ENCODE data around the gene RENBP.

Gene RENBP

GRCh38 chrX:153919281-153919680, 25.2 kb downstream of the RENBP start:
- no peak for DNase-seq (ENCODE audit: low read depth)

DNA sequence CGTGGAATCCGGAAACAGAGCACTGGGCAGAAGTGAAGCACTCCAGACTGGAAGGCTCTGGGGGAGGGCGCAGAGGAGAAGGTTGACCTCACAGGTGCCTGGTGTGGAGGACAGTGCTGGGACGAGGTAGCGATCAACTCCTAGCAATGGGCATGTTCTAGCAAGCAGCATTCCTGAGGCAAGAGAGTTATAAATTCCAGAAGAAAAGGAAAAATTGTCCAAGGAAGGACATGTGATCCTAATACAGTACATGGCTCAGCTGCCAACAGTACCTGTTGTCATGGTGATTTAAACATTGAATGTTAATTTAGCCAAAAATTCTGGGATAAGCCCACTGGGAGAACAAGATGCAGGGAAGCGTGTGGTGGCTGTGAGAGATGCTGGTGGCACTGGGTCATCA, 26.6 kb downstream of the RENBP start:
- DNase-seq (ENCODE audit: low read depth): no peak

- DNase-seq (ENCODE audit: low read depth): no peak
These were observed 30.7 kb downstream of the RENBP start for GRCh38 chrX:153913701-153914100.

GRCh38 chrX:153913211-153913610, 31.2 kb downstream of the RENBP start:
- no peak for DNase-seq (ENCODE audit: low read depth)

- no peak for DNase-seq (ENCODE audit: low read depth)
These were observed 32.6 kb downstream of the RENBP start for GRCh38 chrX:153911798-153912197.

GRCh38 chrX:153910446-153910845, 34.0 kb downstream of the RENBP start:
- DNase-seq (ENCODE audit: low read depth): no peak

GRCh38 chrX:153909980-153910360, 34.5 kb downstream of the RENBP start:
- no peak for DNase-seq (ENCODE audit: low read depth)

- no peak for DNase-seq (ENCODE audit: low read depth)
These were observed 35.1 kb downstream of the RENBP start for GRCh38 chrX:153909024-153909979.

DNA sequence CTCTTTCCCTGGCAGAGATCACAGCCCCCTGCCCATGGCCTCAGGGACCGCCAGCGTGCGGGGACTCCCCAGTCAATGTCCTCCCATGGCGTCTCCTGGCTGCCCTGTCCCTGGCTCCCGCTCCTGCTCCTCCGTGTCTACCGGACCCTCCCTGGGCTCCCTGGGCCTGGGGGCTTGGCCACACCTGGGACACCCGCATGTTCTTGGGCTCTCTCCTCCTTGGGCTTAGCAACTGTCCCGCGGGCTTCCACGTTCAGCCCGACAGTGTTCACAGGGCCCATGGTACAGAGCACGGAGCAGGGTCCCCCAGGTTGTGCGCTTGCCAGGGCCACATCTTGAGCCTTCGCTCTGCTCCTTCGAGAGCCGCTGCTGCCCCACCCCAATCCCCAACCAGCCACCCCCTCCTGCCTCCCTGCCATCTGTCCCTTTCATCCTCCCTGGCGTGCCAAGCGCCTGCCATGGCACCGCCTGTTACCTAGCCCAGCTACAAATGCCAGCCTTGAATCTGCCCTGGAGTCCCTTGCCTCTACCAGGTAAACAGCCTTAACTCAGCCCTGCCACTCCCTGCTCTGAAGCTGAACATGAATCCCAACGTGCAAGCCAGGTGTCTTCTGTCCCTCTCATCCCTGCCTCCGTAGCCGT, 36.1 kb downstream of the RENBP start:
- no peak for DNase-seq (ENCODE audit: low read depth)

- no peak for DNase-seq (ENCODE audit: low read depth)
These were observed 37.0 kb downstream of the RENBP start for GRCh38 chrX:153907456-153907855.

- DNase-seq (ENCODE audit: low read depth): no peak
These were observed 38.1 kb downstream of the RENBP start for GRCh38 chrX:153906126-153906917.

GRCh38 chrX:153905481-153906095, 38.9 kb downstream of the RENBP start:
- no peak for DNase-seq (ENCODE audit: low read depth)

DNA sequence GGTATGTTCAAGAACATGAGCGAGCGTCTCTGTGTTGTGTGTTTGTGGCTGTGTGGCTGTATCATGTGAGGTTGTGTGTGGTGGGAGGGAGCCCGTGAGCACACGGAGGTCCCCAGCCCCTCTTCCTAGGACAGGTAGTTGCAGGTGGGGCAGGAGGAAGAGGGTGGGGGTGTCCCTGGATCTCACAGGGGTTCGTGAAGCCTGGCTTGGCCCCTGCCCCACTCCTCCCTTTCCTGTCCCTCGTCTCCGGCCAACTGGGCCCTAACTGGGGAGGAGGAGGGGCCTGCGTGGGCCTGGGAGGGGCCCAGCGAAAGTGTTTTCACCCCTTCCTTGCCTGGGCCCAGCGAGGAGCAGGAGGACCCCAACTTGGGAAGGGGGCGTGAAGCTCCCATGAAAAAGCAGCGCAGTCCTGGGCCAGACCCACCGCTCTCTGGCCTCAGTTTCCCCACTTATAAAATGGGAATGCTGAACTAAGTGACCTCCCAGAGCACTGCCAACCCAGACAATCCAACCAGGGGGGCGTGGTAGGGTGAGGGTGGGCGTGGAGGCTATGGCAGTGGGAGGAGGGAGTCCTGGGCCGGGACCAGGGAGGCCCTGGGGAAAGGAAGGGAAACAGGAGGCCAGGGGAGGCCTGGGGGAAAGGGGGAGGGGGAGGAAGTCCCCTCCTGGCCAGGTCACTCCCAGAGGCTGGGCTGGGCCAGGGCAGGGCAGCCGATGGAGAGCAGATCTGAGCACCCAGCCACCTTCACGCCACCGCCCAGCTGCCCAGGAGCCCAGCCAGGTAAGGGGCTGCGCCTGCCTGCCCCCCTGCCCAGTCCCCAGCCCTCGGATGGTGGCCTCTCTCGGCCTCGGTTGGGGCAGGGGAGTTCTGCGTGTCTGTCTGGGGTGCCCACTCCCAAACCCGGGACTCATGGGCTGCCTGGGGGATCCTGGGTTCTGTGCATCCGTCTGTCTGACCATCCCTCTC, 40.2 kb downstream of the RENBP start, which contains the start of gene AVPR2:
TSS of gene AVPR2 (plus strand) at position 683 of the 967 bp plus-strand sequence. CDS start 473 bp downstream, outside the sequence.
- no peak for DNase-seq (ENCODE audit: low read depth)

DNA sequence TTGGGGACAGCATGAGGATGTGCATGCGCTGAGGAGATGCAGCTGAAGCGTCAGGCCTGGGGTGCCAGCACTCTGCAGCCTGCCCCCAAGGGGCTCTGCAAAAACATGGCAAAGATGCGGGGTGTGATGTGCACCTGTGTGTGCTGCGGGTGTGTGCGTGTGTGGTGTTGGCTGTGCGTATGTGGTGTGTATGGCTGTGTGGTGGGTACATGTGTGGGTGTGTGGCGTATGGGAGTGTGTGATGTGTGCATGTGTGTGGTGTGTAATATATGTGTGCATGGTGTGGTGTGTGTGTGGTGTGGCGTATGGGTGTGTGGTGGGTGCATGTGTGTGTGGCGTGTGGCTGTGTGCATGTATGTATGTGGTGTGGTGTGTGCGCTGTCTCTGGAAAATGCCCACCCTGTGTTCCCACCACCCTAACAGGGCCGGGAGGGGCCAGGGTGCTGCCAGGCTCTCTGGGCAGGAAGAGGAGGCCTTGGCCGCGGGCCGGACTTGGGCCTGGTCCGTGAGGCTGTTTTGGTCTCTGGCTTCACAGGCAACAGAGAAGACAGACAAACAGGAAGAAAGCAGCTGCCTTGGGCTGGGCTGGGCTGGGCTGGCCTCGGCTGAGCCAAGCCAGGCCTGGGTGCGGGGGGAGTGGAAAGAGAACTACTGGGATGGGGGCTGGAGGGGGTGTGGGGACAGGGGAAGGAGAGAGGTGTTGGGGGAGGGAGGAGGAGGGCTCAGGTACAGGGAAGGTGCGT, 41.0 kb downstream of the RENBP start:
- DNase-seq (ENCODE audit: low read depth): no peak

DNA sequence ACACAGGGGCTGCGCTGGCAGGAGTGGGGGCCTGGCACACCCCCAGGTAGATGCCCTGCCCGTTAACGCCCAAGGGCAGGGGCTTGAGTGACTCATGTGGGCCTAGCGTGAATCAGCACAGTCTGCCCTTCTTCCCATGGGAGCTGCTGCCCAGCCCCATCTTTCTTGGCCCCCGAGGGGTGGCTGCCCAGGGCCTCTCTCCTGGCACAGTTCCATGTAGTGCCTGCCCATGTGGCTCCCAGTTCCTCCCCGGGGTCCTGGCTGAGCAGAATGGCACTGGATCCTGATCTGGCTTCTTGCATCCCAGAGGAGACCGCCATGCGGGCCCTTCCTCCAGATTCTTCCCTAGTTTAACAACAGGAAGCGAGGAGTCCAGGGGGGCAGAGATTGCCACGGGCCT, 42.1 kb downstream of the RENBP start:
- no peak for DNase-seq (ENCODE audit: low read depth)

GRCh38 chrX:153901753-153902140, 42.7 kb downstream of the RENBP start:
- DNase-seq (ENCODE audit: low read depth): no peak

DNA sequence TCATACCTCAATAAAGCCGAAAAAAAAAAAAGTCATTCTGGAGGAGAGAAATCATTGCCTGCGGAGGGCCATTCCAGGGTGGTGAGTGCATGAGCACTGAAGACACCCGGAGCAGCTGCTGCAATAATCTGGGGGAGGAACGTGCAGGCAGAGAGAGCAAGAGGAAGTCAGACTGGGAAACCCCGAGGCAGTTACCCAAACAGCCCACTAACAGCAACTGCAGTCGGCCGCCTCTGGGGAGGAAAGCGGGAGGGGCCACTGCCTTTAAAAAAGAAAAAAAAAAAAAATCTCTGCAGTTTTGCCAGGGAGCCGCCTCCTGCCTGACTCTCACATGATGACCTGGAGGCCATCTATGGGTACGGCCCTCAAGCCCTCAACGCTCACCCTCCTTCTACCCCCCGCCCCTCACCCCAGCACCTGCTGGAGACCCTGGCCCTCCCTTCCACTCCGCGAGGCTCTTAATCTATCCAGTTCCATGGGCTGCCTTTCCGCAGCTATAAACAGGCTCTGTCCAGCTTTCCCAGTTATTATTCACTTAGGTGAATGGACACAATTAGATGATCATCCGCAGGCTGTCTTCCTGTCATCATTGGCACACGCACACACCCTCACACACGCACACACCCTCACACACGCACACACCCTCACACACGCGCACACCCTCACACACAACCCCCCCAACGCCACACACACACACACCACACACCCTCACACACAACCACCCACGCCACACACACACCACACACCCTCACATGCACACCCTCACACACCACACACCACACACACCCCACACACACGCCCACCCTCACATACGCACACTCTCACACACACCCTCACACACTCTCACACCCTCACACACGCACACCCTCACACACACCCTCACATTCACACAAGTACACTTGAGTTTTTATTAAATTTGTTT, 43.4 kb downstream of the RENBP start:
- no peak for DNase-seq (ENCODE audit: low read depth)

- no peak for DNase-seq (ENCODE audit: low read depth)
These were observed 46.5 kb downstream of the RENBP start for GRCh38 chrX:153897899-153898298.

DNA sequence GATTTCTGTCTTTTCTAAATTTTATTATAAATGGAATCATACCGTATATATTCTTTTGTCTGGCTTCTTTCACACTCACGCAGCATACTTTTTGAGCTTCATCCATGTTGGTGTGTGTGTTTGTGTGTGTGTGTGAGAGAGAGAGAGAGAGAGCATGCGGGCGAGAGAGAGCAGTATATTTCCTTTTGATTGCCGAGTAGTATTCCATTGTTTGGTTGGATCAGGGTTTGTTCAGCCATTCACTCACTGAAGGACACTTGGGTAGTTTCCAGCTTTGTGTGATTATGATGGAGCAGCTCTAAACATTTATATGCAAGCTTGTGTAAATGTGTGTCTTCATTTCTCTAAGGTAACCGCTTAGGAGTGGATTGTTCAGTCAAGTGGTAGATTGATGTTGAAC, 55.3 kb downstream of the RENBP start:
- no peak for DNase-seq (ENCODE audit: low read depth)
